Ureter (tissue), 1 donor: ENCODE data around the gene PLEKHG5. TPM values are rescaled to one million over a fixed set of nuclear protein-coding genes. Genes with fewer than 3 reads are reported as not detected.
"Not testable (repeated sequence)": the region's sequence is repeated elsewhere in the genome, so short reads cannot be mapped to it uniquely, and the experiment has no call there.

Experiments
- DNase-seq: peaks from one replicate; pipeline ENCODE4 v3.0.0-alpha.2; 2020; ENCODE audit warnings: low spot score
- total RNA-seq: library from RNA; stranded (reverse); gene quantifications from one replicate; pipeline ENCODE4 v1.2.4, GENCODE V29; 2023
- donor health status: DM: yes; HTN: yes; CAD: no.

PLEKHG5 gene
- total RNA-seq, 1 donor from 2014 or later, result 17.7 TPM

GRCh38 chr1:6463120-6463412 lies 28.4 kb downstream of the PLEKHG5 start:
- no peak for DNase-seq

GRCh38 chr1:6462412-6463119 lies 28.9 kb downstream of the PLEKHG5 start:
- DNase-seq, result no peak

- DNase-seq, result no peak
Observed at GRCh38 chr1:6461538-6462411, 29.7 kb downstream of the PLEKHG5 start.

GRCh38 chr1:6461051-6461530 lies 30.4 kb downstream of the PLEKHG5 start:
- no peak for DNase-seq

- no peak for DNase-seq
Observed at GRCh38 chr1:6460301-6461050, 31.0 kb downstream of the PLEKHG5 start.

- no peak for DNase-seq
Observed at GRCh38 chr1:6459850-6460265, 31.6 kb downstream of the PLEKHG5 start.

- no peak for DNase-seq
Observed at GRCh38 chr1:6456800-6457466, 34.5 kb downstream of the PLEKHG5 start.

GRCh38 chr1:6455752-6456520 lies 35.5 kb downstream of the PLEKHG5 start:
- not testable (repeated sequence) for DNase-seq

GRCh38 chr1:6454856-6455751 lies 36.4 kb downstream of the PLEKHG5 start:
- no peak for DNase-seq

GRCh38 chr1:6453895-6454855 lies 37.3 kb downstream of the PLEKHG5 start:
- DNase-seq, result not testable (repeated sequence)

GRCh38 chr1:6450943-6451373 lies 40.5 kb downstream of the PLEKHG5 start:
- DNase-seq, result no peak

- DNase-seq, result not testable (repeated sequence)
Observed at GRCh38 chr1:6450486-6450885, 41.0 kb downstream of the PLEKHG5 start.

GRCh38 chr1:6450005-6450450 lies 41.4 kb downstream of the PLEKHG5 start:
- DNase-seq, result no peak

GRCh38 chr1:6448749-6449631 lies 42.5 kb downstream of the PLEKHG5 start:
- DNase-seq, result no peak

GRCh38 chr1:6447818-6448748 lies 43.4 kb downstream of the PLEKHG5 start:
- no peak for DNase-seq
